ENCODE results near the gene ADGRB2.

GRCh38 chr1:31725777-31726535 is 38.2 kb downstream of the ADGRB2 start:
- no peak for TF ChIP-seq CTCF (IDR thresholded peaks at IDR 0.05)
- no peak for TF ChIP-seq POLR2A (IDR thresholded peaks at IDR 0.05)
